HCT116 (cell line): ENCODE measurements around the gene DCLK3. TPM values are rescaled to one million over a fixed set of nuclear protein-coding genes. Genes with fewer than 3 reads are reported as not detected.

Experiments used
- ATAC-seq: fragments of 200-7000 bp; cut with Tn5 transposase; 2 replicates; pipeline ENCODE4 v1.9.1; 2020; ENCODE audit warnings: mild to moderate bottlenecking, moderate library complexity
- BruUV-seq: library from RNA; stranded (reverse); fragments of 400-500 nt; replicated peaks from 2 replicates; lab custom pipeline; 2021; lab: Mats Ljungman, UMichigan
- CTCF ChIA-PET: fragments of 300-600 bp; sonication (Branson Sonifier 250); formaldehyde crosslinking; loops from one replicate; lab custom pipeline; 2021; ENCODE audit warnings: antibody characterized with exemption; lab: Charles Lee
- POLR2A ChIA-PET: fragments of 300-600, 350-600 bp; sonication (Branson Sonifier 250); formaldehyde crosslinking; loops from one replicate; lab custom pipeline; 2021; ENCODE audit warnings: antibody characterized with exemption; lab: Charles Lee
- RAD21 ChIA-PET, 2 experiments: fragments of 300-600 bp; sonication (Branson Sonifier 250); formaldehyde crosslinking; loops; one replicate each; lab custom pipeline; 2023; ENCODE audit warnings: low total read pairs in 2 of 2; ENCODE audit not compliant: uncharacterized antibody in 2 of 2, unreplicated experiment in 2 of 2, low non-redundant PET in 1 of 2; lab: Charles Lee
- DNase-seq: peaks from one replicate; pipeline ENCODE4 v3.0.0-alpha.2; 2010; ENCODE audit warnings: low read depth, low spot score
- H2AFZ ChIP-seq: fragments of 200-600 bp; shearing (Covaris generic), sonication (generic); 2 replicates; pipeline ENCODE4 v1.6.1; 2017; ENCODE audit warnings: low read depth, mixed run types, mixed read lengths, antibody characterized with exemption, low read length; ENCODE audit not compliant: poor library complexity, severe bottlenecking
- H3K27ac ChIP-seq: 2 replicates; pipeline ENCODE4 v1.5.1; 2012; ENCODE audit warnings: low read depth, low read length
- H3K27me3 ChIP-seq: fragments of 200-600 bp; sonication (generic); 2 replicates; pipeline ENCODE4 v1.6.1; 2016; ENCODE audit warnings: mixed run types, low read length, mixed read lengths; ENCODE audit not compliant: insufficient read depth
- H3K36me3 ChIP-seq, 2 experiments: fragments of 200-500 bp in 1 of 2; fragments of 200-600 bp in 1 of 2; sonication (Bioruptor generic) in 1 of 2; sonication (generic) in 1 of 2; 2 replicates each; pipeline versions ENCODE4 v1.5.1 to v1.6.1; 2014 to 2016; ENCODE audit warnings: low read length in 2 of 2, inconsistent platforms in 1 of 2, mixed read lengths in 1 of 2, mixed run types in 1 of 2; ENCODE audit not compliant: insufficient read depth in 2 of 2, control insufficient read depth in 1 of 2
- H3K4me1 ChIP-seq, 2 experiments: fragments of 200-600 bp in 1 of 2; sonication (generic) in 1 of 2; 2 replicates each; pipeline versions ENCODE4 v1.5.1 to v1.6.1; 2012 to 2017; ENCODE audit warnings: low read length in 2 of 2, inconsistent platforms in 1 of 2, mild to moderate bottlenecking in 1 of 2, mixed read lengths in 1 of 2, mixed run types in 1 of 2, moderate library complexity in 1 of 2; ENCODE audit not compliant: insufficient read depth in 2 of 2, control insufficient read depth in 1 of 2
- H3K4me2 ChIP-seq: fragments of 200-600 bp; sonication (generic); 2 replicates; pipeline ENCODE4 v1.6.1; 2017; ENCODE audit warnings: mixed run types, low read length, mixed read lengths
- H3K4me3 ChIP-seq, 2 experiments: fragments of 200-600 bp in 1 of 2; sonication (generic) in 1 of 2; replicated peaks in 1 of 2; 2 replicates each; pipeline ENCODE4 v1.5.1; 2011 to 2016; ENCODE audit warnings: low read length in 2 of 2, control low read depth in 1 of 2, low read depth in 1 of 2, mild to moderate bottlenecking in 1 of 2, mixed read lengths in 1 of 2, mixed run types in 1 of 2
- H3K79me2 ChIP-seq: fragments of 200-600 bp; sonication (generic); 2 replicates; pipeline ENCODE4 v1.6.1; 2017; ENCODE audit warnings: mild to moderate bottlenecking, mixed run types, low read length, moderate library complexity, mixed read lengths; ENCODE audit not compliant: insufficient read depth
- H3K9ac ChIP-seq: fragments of 200-600 bp; sonication (generic); 2 replicates; pipeline ENCODE4 v1.6.1; 2016; ENCODE audit warnings: low read length, mixed read lengths
- H3K9me2 ChIP-seq: fragments of 200-600 bp; sonication (generic), shearing (Covaris generic); 2 replicates; pipeline ENCODE4 v1.6.1; 2017; ENCODE audit warnings: mixed run types, mild to moderate bottlenecking, moderate library complexity; ENCODE audit not compliant: insufficient read depth
- H3K9me3 ChIP-seq, 2 experiments: fragments of 200-500 bp in 1 of 2; fragments of 200-600 bp in 1 of 2; sonication (Bioruptor generic) in 1 of 2; sonication (generic) in 1 of 2; 2 replicates each; pipeline ENCODE4 v1.6.1; 2014 to 2017; ENCODE audit warnings: low read length in 2 of 2, mixed read lengths in 2 of 2, inconsistent platforms in 1 of 2, low read depth in 1 of 2, mild to moderate bottlenecking in 1 of 2, mixed run types in 1 of 2, moderate library complexity in 1 of 2; ENCODE audit not compliant: control insufficient read depth in 1 of 2, insufficient read depth in 1 of 2
- H4K20me1 ChIP-seq: fragments of 200-600 bp; sonication (generic), shearing (Covaris generic); 2 replicates; pipeline ENCODE4 v1.6.1; 2017; ENCODE audit warnings: mixed run types, mild to moderate bottlenecking, moderate library complexity; ENCODE audit not compliant: insufficient read depth
- CTCF ChIP-seq, 3 experiments: fragments of 200-600 bp in 1 of 3; sonication (generic) in 1 of 3; IDR thresholded peaks in 2 of 3; conservative IDR thresholded peaks in 1 of 3; 2 replicates each; pipeline ENCODE4 v1.5.1; 2012 to 2017; ENCODE audit warnings: low read depth in 2 of 3, low read length in 2 of 3, antibody characterized with exemption in 1 of 3, borderline replicate concordance in 1 of 3, control low read depth in 1 of 3, mild to moderate bottlenecking in 1 of 3, mixed read lengths in 1 of 3, mixed run types in 1 of 3, moderate library complexity in 1 of 3; ENCODE audit not compliant: insufficient read depth in 1 of 3
- EGR1 ChIP-seq: IDR thresholded peaks from 2 replicates; pipeline ENCODE4 v1.6.1; 2012; ENCODE audit warnings: low read depth
- EZH2phosphoT487 ChIP-seq: fragments of 200-600 bp; IDR thresholded peaks from 2 replicates; pipeline ENCODE4 v1.6.1; 2018; ENCODE audit warnings: antibody characterized with exemption, borderline replicate concordance
- FOSL1 ChIP-seq: IDR thresholded peaks from 2 replicates; pipeline ENCODE4 v1.6.1; 2012; ENCODE audit warnings: low read depth
- JUND ChIP-seq: IDR thresholded peaks from 2 replicates; pipeline ENCODE4 v1.6.1; 2012
- REST ChIP-seq: IDR thresholded peaks from 2 replicates; pipeline ENCODE4 v1.6.1; 2012; ENCODE audit warnings: low read depth
- SIN3A ChIP-seq: IDR thresholded peaks from 2 replicates; pipeline ENCODE4 v1.6.1; 2012; ENCODE audit warnings: low read depth
- SP1 ChIP-seq: IDR thresholded peaks from 2 replicates; pipeline ENCODE4 v1.6.1; 2012; ENCODE audit warnings: low read depth
- TCF7L2 ChIP-seq: IDR thresholded peaks from 2 replicates; pipeline ENCODE4 v1.7.0; 2011; ENCODE audit warnings: borderline replicate concordance, inconsistent platforms; ENCODE audit not compliant: insufficient read depth, insufficient read length; ENCODE audit errors: extremely low read depth
- intact Hi-C: fragments of 100-400 bp; cut with micrococcal nuclease; formaldehyde crosslinking; loops from 2 replicates; pipeline ENCODE4 v1.10.0; 2022
- total RNA-seq: library from RNA; stranded (reverse); gene quantifications from one replicate; pipeline ENCODE4 v1.2.1, GENCODE V29; 2021; ENCODE audit not compliant: unreplicated experiment

DCLK3 gene
- total RNA-seq, 1 experiment from 2014 or later: not detected

GRCh38 chr3:36686516-36686915 is 77.8 kb downstream of the DCLK3 start:
- POLR2A ChIA-PET: no interaction called here
- H3K27ac ChIP-seq: no peak overlapping the region
- no peak overlapping the region for H3K4me3 ChIP-seq
- no peak overlapping the region for H2AFZ ChIP-seq
- no peaks in the 10 kb centered on the region for H3K27me3 ChIP-seq
- H3K4me1 ChIP-seq: no peaks in the 10 kb centered on the region
- no peaks in the 10 kb centered on the region for H3K9me2 ChIP-seq
- H3K4me2 ChIP-seq: no peak overlapping the region
- no TSS peak for BruUV-seq
- no peaks in the 10 kb centered on the region for H3K79me2 ChIP-seq
- no peak overlapping the region for H3K9ac ChIP-seq
- H3K9me3 ChIP-seq: no peaks in the 10 kb centered on the region
- no peaks in the 10 kb centered on the region for H4K20me1 ChIP-seq
- no peaks in the 10 kb centered on the region for H3K36me3 ChIP-seq
- DNase-seq (no peak), ATAC-seq (no peak)
- intact Hi-C loops: no loop called here
- TF ChIP-seq REST (no peak), SP1 (no peak), SIN3A (no peak)
- RAD21 ChIA-PET: no interaction called here
- CTCF ChIA-PET: no interaction called here

- H3K79me2 ChIP-seq: no peaks in the 10 kb centered on the region
- H3K27me3 ChIP-seq: no peaks in the 10 kb centered on the region
- ATAC-seq: no peak
- no peaks in the 10 kb centered on the region for H3K36me3 ChIP-seq
- H3K9me2 ChIP-seq: no peaks in the 10 kb centered on the region
- ChIA-PET CTCF (no interaction called here), POLR2A (no interaction called here), RAD21 (no interaction called here)
- no peak for DNase-seq
- H4K20me1 ChIP-seq: no peaks in the 10 kb centered on the region
- no peak overlapping the region for H3K9ac ChIP-seq
- no peak overlapping the region for H3K4me2 ChIP-seq
- no TSS peak for BruUV-seq
- H3K27ac ChIP-seq: no peak overlapping the region
- no peak overlapping the region for H2AFZ ChIP-seq
- peaks cover 3 to 29% of the 10 kb centered on the region in 2 experiments for H3K4me1 ChIP-seq
- TF ChIP-seq CTCF (IDR thresholded peaks at IDR 0.05 in 2 of 3, conservative IDR thresholded peaks at IDR 0.05 in 1 of 3; ENCODE audit: borderline replicate concordance in 1 of 3, insufficient read depth in 1 of 3, low read depth in 2 of 3, low read length in 2 of 3) (no peak), SIN3A (no peak), EGR1 (no peak), EZH2phosphoT487 (no peak), FOSL1 (no peak), TCF7L2 (no peak), JUND (no peak)
- TF ChIP-seq, all 23 proteins: peak for 0
- H3K9me3 ChIP-seq: no peaks in the 10 kb centered on the region
- no peak overlapping the region for H3K4me3 ChIP-seq
- intact Hi-C loops: no loop called here
Observed at GRCh38 chr3:36681867-36682266, 82.5 kb downstream of the DCLK3 start.
